Mesendoderm (in vitro differentiated cells): ENCODE results near the gene TMEM45A.
A peak's percentile ranks its signal among the peaks of the same experiment; 100 is the strongest.

Source experiments
- DNase-seq: peaks from one replicate; pipeline ENCODE4 v3.0.0; 2013
- H2AK5ac ChIP-seq: 2 replicates; pipeline ENCODE4 v1.6.1; 2013; ENCODE audit warnings: low read length, inconsistent platforms
- H2BK120ac ChIP-seq: 2 replicates; pipeline ENCODE4 v1.6.1; 2013; ENCODE audit warnings: low read depth, mild to moderate bottlenecking, low read length, moderate library complexity, mixed read lengths
- H2BK15ac ChIP-seq: replicated peaks from 2 replicates; pipeline ENCODE4 v1.6.1; 2013; ENCODE audit warnings: low read depth, mild to moderate bottlenecking, moderate library complexity
- H2BK5ac ChIP-seq: 2 replicates; pipeline ENCODE4 v1.6.1; 2013; ENCODE audit warnings: low read length, inconsistent platforms
- H3K18ac ChIP-seq: 2 replicates; pipeline ENCODE4 v1.6.1; 2013; ENCODE audit warnings: mild to moderate bottlenecking, low read length, mixed read lengths
- H3K23ac ChIP-seq: one replicate; pipeline ENCODE4 v1.6.1; 2013; ENCODE audit warnings: low read length
- H3K27ac ChIP-seq: 2 replicates; pipeline ENCODE4 v1.5.1; 2013; ENCODE audit warnings: low read depth, mild to moderate bottlenecking, inconsistent platforms, low read length, moderate library complexity
- H3K27me3 ChIP-seq: 2 replicates; pipeline ENCODE4 v1.6.1; 2013; ENCODE audit warnings: low read length, control low read depth, mild to moderate bottlenecking, inconsistent platforms; ENCODE audit not compliant: insufficient read depth, poor library complexity
- H3K36me3 ChIP-seq: 2 replicates; pipeline ENCODE4 v1.6.1; 2013; ENCODE audit warnings: low read length, inconsistent platforms; ENCODE audit not compliant: control insufficient read depth, insufficient read depth
- H3K4ac ChIP-seq: one replicate; pipeline ENCODE4 v1.6.1; 2013; ENCODE audit warnings: low read depth, mild to moderate bottlenecking, low read length, moderate library complexity
- H3K4me1 ChIP-seq: 2 replicates; pipeline ENCODE4 v1.6.1; 2013; ENCODE audit warnings: low read depth, low read length, inconsistent platforms; ENCODE audit not compliant: control insufficient read depth
- H3K4me2 ChIP-seq: 2 replicates; pipeline ENCODE4 v1.6.1; 2013; ENCODE audit warnings: low read length
- H3K4me3 ChIP-seq: 2 replicates; pipeline ENCODE4 v1.5.1; 2013; ENCODE audit warnings: mild to moderate bottlenecking, low read length
- H3K56ac ChIP-seq: one replicate; pipeline ENCODE4 v1.6.1; 2013; ENCODE audit warnings: low read length
- H3K79me1 ChIP-seq: 2 replicates; pipeline ENCODE4 v1.6.1; 2013; ENCODE audit warnings: low read length, inconsistent platforms
- H3K79me2 ChIP-seq: 2 replicates; pipeline ENCODE4 v1.6.1; 2013; ENCODE audit warnings: mild to moderate bottlenecking, low read length; ENCODE audit not compliant: control insufficient read depth, insufficient read depth
- H3K9ac ChIP-seq: 2 replicates; pipeline ENCODE4 v1.6.1; 2013; ENCODE audit warnings: low read length, inconsistent platforms
- H4K5ac ChIP-seq: one replicate; pipeline ENCODE4 v1.6.1; 2013; ENCODE audit warnings: low read length
- H4K8ac ChIP-seq: one replicate; pipeline ENCODE4 v1.6.1; 2013; ENCODE audit warnings: low read depth, mild to moderate bottlenecking, control low read depth, low read length, moderate library complexity
- WGBS: extraction: QIAGEN DNeasy Blood & Tissue Kit; methylation state at CpG from one replicate; pipeline ENCODE4 v1.1.7; 2013; ENCODE audit warnings: low lambda C conversion rate, missing lambda C conversion rate; ENCODE audit not compliant: insufficient coverage; ENCODE audit errors: extremely low coverage; 5-methylcytosine and 5-hydroxymethylcytosine counted together

The TMEM45A gene

GRCh38 chr3:100563652-100564211 is 71.3 kb downstream of the TMEM45A start:
- DNase-seq = no peak
- H3K56ac ChIP-seq = no peak overlapping the region
- no peak overlapping the region for H4K5ac ChIP-seq
- H3K9ac ChIP-seq = no peak overlapping the region
- no peaks in the 10 kb centered on the region for H3K4me1 ChIP-seq
- no peak overlapping the region for H2BK5ac ChIP-seq
- no peaks in the 10 kb centered on the region for H3K27me3 ChIP-seq
- WGBS = no CpG with 5 or more reads among the region's 2 CpGs
- H3K27ac ChIP-seq = no peak overlapping the region
- no peak overlapping the region for H3K4me2 ChIP-seq
- H2BK120ac ChIP-seq = no peak overlapping the region
- no peak overlapping the region for H3K4ac ChIP-seq
- no peaks in the 10 kb centered on the region for H3K79me1 ChIP-seq
- H3K4me3 ChIP-seq = no peak overlapping the region
- H3K18ac ChIP-seq = no peak overlapping the region
- no peak overlapping the region for H4K8ac ChIP-seq
- no peak overlapping the region for H3K23ac ChIP-seq
- no peaks in the 10 kb centered on the region for H3K79me2 ChIP-seq
- H3K36me3 ChIP-seq = no peaks in the 10 kb centered on the region
- no peak overlapping the region for H2AK5ac ChIP-seq
- no peak overlapping the region for H2BK15ac ChIP-seq

DNA sequence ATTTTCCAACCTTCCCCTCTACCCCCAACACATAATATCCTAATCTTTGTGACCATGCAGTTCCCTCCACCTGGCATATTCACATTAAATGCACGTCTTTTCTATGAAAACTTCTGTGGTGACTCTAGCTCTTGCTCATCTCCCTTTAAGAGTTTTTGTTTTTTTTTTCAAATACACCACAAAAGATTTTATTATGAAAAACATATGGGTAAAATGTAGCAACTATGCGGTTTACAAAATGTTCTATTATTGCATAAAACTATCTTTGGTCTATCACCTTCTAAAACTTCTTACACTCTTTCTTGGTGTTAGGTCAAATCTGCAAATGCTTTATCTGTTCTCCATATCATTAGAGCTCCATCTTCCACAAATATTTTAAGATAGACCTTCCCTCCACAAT is 78.4 kb downstream of the TMEM45A start:
- WGBS = no CpG with 5 or more reads among the region's 2 CpGs
- H4K8ac ChIP-seq = no peak overlapping the region
- H3K79me1 ChIP-seq = no peaks in the 10 kb centered on the region
- no peak overlapping the region for H3K56ac ChIP-seq
- H3K4ac ChIP-seq = no peak overlapping the region
- no peaks in the 10 kb centered on the region for H3K79me2 ChIP-seq
- no peaks in the 10 kb centered on the region for H3K27me3 ChIP-seq
- H4K5ac ChIP-seq = no peak overlapping the region
- no peak overlapping the region for H3K23ac ChIP-seq
- no peak overlapping the region for H2BK15ac ChIP-seq
- no peak overlapping the region for H2BK5ac ChIP-seq
- H3K36me3 ChIP-seq = no peaks in the 10 kb centered on the region
- no peak overlapping the region for H3K18ac ChIP-seq
- no peak for DNase-seq
- H3K4me3 ChIP-seq = no peak overlapping the region
- no peak overlapping the region for H2BK120ac ChIP-seq
- H3K4me1 ChIP-seq = no peaks in the 10 kb centered on the region
- no peak overlapping the region for H3K4me2 ChIP-seq
- no peak overlapping the region for H3K9ac ChIP-seq
- H2AK5ac ChIP-seq = no peak overlapping the region
- no peak overlapping the region for H3K27ac ChIP-seq

DNA sequence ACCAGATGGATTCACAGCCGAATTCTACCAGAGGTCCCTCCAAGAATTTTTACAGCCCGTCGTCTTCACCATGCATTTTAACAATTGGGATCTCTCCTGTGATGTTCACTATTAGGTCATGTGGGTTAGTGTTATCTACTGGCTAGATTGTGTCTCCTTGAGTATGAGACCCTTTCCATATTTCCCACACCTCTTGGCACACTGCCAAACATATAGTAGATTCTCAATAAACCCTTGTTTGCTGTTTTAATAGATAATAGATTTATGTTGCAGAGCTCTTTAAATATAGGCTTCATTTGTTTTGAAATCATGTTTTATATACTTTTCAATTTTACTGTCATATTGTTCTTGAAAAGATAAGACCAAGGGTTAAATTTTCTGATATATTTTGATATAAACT is 82.1 kb downstream of the TMEM45A start:
- Histone ChIP-seq H3K4me2 (no peak overlapping the region), H3K4ac (no peak overlapping the region), H3K36me3 (no peaks in the 10 kb centered on the region), H3K79me1 (no peaks in the 10 kb centered on the region), H2BK120ac (no peak overlapping the region), H3K23ac (no peak overlapping the region), H2AK5ac (no peak overlapping the region), H2BK15ac (no peak overlapping the region), H3K18ac (no peak overlapping the region), H3K79me2 (no peaks in the 10 kb centered on the region), H3K27me3 (no peaks in the 10 kb centered on the region), H3K56ac (no peak overlapping the region), H3K27ac (no peak overlapping the region), H3K9ac (no peak overlapping the region), H2BK5ac (no peak overlapping the region), H4K5ac (no peak overlapping the region), H4K8ac (no peak overlapping the region), H3K4me1 (no peaks in the 10 kb centered on the region), H3K4me3 (no peak overlapping the region)
- WGBS = no CpG with 5 or more reads among the region's 3 CpGs
- no peak for DNase-seq

DNA sequence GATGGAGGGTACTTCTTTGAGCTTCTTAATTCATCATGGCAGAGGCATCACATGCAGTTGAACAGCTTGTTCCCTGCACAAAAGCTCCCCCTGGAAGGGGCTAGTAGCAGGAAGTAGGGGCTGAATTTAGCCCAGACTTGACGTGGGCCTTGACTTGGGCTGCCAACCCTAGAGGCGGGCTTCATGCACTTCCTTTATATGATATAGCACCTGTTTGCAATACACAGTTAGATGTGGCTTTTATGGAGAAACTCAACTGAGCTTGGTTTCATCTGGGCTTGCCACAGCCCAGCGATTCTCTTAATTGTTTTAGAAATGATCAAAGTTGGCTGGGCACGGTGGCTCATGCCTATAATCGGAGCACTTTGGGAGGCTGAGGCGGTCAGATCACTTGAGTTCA is 83.3 kb downstream of the TMEM45A start:
- Histone ChIP-seq H2AK5ac (no peak overlapping the region), H3K4me3 (no peak overlapping the region), H4K8ac (no peak overlapping the region), H3K4ac (no peak overlapping the region), H3K36me3 (no peaks in the 10 kb centered on the region), H3K79me2 (no peaks in the 10 kb centered on the region), H3K4me2 (no peak overlapping the region), H3K9ac (no peak overlapping the region), H3K79me1 (no peaks in the 10 kb centered on the region), H3K18ac (no peak overlapping the region), H2BK5ac (no peak overlapping the region), H3K27ac (no peak overlapping the region), H3K4me1 (no peaks in the 10 kb centered on the region), H2BK15ac (no peak overlapping the region), H2BK120ac (no peak overlapping the region), H4K5ac (no peak overlapping the region), H3K27me3 (no peaks in the 10 kb centered on the region), H3K56ac (no peak overlapping the region), H3K23ac (no peak overlapping the region)
- no peak for DNase-seq
- WGBS = no CpG with 5 or more reads among the region's 6 CpGs

DNA sequence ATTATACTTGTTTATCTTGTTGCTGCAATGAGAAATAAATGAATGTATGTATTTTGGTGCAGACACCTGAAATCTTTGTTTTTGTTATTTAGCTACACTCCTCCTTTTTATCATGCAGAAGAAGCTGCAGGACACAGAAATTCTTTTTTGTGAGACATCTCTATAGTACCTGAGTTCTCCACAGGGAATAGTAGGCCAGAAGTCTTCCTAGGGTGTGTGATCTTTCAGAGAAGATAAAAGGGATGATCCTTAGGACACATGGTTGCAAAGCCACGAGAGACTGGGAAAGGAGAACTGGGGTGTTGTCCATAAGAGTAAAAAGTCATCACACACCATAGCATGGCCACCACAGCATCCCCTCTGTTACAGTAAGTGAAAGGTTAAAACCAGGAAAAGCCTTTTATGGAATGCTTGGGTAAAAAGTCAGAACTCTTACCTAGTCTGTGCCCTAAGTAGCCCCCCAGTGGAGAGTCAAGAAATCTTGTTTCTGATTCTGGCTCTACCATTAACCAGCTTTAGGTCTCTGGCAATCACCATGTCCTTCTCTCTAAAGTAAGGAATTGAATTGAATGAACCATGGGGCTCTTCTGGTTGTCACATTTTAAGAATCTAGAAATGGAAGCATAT is 85.1 kb downstream of the TMEM45A start:
- Histone ChIP-seq H3K56ac (no peak overlapping the region), H3K4ac (no peak overlapping the region), H4K5ac (no peak overlapping the region), H3K4me1 (no peaks in the 10 kb centered on the region), H2BK5ac (no peak overlapping the region), H3K79me2 (no peaks in the 10 kb centered on the region), H3K4me3 (no peak overlapping the region), H4K8ac (no peak overlapping the region), H2BK15ac (no peak overlapping the region), H3K36me3 (no peaks in the 10 kb centered on the region), H3K18ac (no peak overlapping the region), H2BK120ac (no peak overlapping the region), H3K9ac (no peak overlapping the region), H2AK5ac (no peak overlapping the region), H3K79me1 (no peaks in the 10 kb centered on the region), H3K27ac (no peak overlapping the region), H3K23ac (no peak overlapping the region), H3K27me3 (no peaks in the 10 kb centered on the region), H3K4me2 (no peak overlapping the region)
- DNase-seq = peak; percentile 34
- no CpG with 5 or more reads among the region's 1 CpG for WGBS

DNA sequence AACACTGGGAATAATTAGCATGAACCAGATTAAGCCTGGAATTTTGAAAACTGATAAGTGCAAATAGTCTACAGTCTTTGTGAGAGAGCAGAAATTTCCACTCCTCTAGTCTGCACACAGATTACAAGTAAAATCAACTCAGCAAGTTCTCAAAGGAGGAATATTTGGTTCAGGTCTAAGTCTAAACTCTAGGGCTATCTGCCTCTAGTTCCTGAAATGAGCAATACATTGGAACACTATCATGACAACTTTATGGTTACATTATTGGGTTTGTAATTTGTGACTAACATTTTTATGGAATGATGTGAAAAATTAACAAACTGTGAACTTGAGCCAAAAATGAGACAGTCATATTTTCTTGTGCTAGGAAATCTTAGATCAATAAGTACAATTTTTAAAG is 86.2 kb downstream of the TMEM45A start:
- Histone ChIP-seq H2BK5ac (no peak overlapping the region), H3K18ac (no peak overlapping the region), H4K8ac (no peak overlapping the region), H3K9ac (no peak overlapping the region), H3K4ac (no peak overlapping the region), H3K56ac (no peak overlapping the region), H3K4me1 (no peaks in the 10 kb centered on the region), H3K36me3 (no peaks in the 10 kb centered on the region), H2BK120ac (no peak overlapping the region), H3K23ac (no peak overlapping the region), H2BK15ac (no peak overlapping the region), H3K27me3 (no peaks in the 10 kb centered on the region), H3K79me1 (no peaks in the 10 kb centered on the region), H3K27ac (no peak overlapping the region), H2AK5ac (no peak overlapping the region), H4K5ac (no peak overlapping the region), H3K4me3 (no peak overlapping the region), H3K4me2 (no peak overlapping the region), H3K79me2 (no peaks in the 10 kb centered on the region)
- no peak for DNase-seq
